ENCODE measurements around the gene SEC24D.

The SEC24D gene

DNA sequence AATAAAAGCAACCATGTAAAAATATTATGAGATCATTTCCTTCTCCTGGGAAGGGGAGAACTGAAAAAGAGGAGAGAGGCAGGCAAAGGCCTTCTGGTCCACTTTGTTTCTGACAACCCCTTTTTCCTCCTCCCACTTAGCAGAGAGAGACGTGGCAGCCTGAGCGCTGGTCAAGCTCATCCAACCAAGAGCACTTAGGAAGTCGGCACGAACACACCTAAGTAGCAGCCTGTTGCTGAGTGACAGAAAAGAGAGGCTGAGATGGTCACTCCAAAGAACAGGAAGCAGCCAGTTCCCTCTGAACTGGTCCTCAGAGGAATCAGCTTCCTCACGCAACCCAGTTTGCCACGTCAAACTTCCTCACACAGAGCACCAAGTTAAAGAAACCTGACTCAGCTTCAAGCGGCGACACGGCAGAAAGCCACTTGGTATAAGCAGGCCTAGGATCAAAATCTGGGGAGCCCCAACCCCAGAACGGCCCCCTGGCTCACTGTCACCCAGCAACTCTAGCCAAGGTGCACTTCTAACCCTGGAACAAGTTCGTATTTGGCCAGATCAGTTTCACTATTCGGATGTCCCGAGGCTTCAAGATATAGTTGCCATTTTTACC lies 861 bp downstream of the SEC24D start:
- Histone ChIP-seq H3K4me2 (ENCODE audit: low read depth, low read length, poor library complexity, severe bottlenecking) (peak overlapping the region; percentile 100), H2AFZ (ENCODE audit: low read length) (peak overlapping the region; percentile 100), H3K9me3 (ENCODE audit: insufficient read depth, low read depth, low read length) (no peaks in the 10 kb centered on the region), H3K27me3 (ENCODE audit: insufficient read depth, low read length, poor library complexity, severe bottlenecking) (no peaks in the 10 kb centered on the region), H4K20me1 (ENCODE audit: insufficient read depth, low read length, poor library complexity, severe bottlenecking) (peaks cover 23% of the 10 kb centered on the region), H3K4me3 (ENCODE audit: low read length, poor library complexity, severe bottlenecking) (peak overlapping the region; percentile 99), H3K36me3 (ENCODE audit: insufficient read depth, low read length) (no peaks in the 10 kb centered on the region), H3K9me2 (replicated peaks; ENCODE audit: low read depth, low read length) (no peaks in the 10 kb centered on the region), H3K79me2 (ENCODE audit: insufficient read depth, low read length) (peaks cover 34% of the 10 kb centered on the region), H3F3A (ENCODE audit: low read depth) (no peaks in the 10 kb centered on the region), H3K4me1 (ENCODE audit: insufficient read depth, low read length, poor library complexity, severe bottlenecking) (peaks cover 34% of the 10 kb centered on the region), H3K9ac (ENCODE audit: low read depth, low read length, poor library complexity, severe bottlenecking) (peak overlapping the region; percentile 88)
- TF ChIP-seq EZH2phosphoT487 (IDR thresholded peaks at IDR 0.05; ENCODE audit: borderline replicate concordance): no peak
- TF ChIP-seq, protein P1, sequence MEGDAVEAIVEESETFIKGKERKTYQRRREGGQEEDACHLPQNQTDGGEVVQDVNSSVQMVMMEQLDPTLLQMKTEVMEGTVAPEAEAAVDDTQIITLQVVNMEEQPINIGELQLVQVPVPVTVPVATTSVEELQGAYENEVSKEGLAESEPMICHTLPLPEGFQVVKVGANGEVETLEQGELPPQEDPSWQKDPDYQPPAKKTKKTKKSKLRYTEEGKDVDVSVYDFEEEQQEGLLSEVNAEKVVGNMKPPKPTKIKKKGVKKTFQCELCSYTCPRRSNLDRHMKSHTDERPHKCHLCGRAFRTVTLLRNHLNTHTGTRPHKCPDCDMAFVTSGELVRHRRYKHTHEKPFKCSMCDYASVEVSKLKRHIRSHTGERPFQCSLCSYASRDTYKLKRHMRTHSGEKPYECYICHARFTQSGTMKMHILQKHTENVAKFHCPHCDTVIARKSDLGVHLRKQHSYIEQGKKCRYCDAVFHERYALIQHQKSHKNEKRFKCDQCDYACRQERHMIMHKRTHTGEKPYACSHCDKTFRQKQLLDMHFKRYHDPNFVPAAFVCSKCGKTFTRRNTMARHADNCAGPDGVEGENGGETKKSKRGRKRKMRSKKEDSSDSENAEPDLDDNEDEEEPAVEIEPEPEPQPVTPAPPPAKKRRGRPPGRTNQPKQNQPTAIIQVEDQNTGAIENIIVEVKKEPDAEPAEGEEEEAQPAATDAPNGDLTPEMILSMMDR (conservative IDR thresholded peaks at IDR 0.05; ENCODE audit: low read length): no peak

DNA sequence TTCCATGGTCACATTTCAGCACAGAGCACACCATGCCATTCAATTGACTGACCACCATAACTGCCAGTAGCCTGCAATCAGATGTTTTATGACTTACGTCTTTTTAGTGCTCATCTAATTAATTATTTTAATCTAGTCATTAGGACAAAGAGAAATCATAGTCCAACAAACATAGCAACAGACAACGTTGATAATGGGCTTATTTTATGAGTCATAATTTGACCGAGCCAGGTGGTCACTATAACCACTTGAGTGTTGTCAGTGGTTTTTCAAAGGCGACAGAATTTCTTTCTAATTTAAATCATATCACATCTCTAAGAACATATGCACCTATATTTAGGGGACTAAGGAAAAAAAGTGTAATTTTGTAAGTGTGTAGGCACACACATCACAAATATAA lies 1.9 kb downstream of the SEC24D start:
- peak overlapping the region; percentile 99 for H3K4me3 ChIP-seq (ENCODE audit: low read length, poor library complexity, severe bottlenecking)
- no peak overlapping the region for H2AFZ ChIP-seq (ENCODE audit: low read length)
- H3K9me2 ChIP-seq (replicated peaks; ENCODE audit: low read depth, low read length): no peaks in the 10 kb centered on the region
- TF ChIP-seq, protein P1 (conservative IDR thresholded peaks at IDR 0.05; ENCODE audit: low read length): no peak
- no peak for TF ChIP-seq EZH2phosphoT487 (IDR thresholded peaks at IDR 0.05; ENCODE audit: borderline replicate concordance)
- H3K79me2 ChIP-seq (ENCODE audit: insufficient read depth, low read length): peaks cover 37% of the 10 kb centered on the region
- no peaks in the 10 kb centered on the region for H3K36me3 ChIP-seq (ENCODE audit: insufficient read depth, low read length)
- H3K9ac ChIP-seq (ENCODE audit: low read depth, low read length, poor library complexity, severe bottlenecking): no peak overlapping the region
- H3K4me2 ChIP-seq (ENCODE audit: low read depth, low read length, poor library complexity, severe bottlenecking): peak overlapping the region; percentile 100
- no peaks in the 10 kb centered on the region for H3K9me3 ChIP-seq (ENCODE audit: insufficient read depth, low read depth, low read length)
- H3K4me1 ChIP-seq (ENCODE audit: insufficient read depth, low read length, poor library complexity, severe bottlenecking): peaks cover 41% of the 10 kb centered on the region
- H3F3A ChIP-seq (ENCODE audit: low read depth): no peaks in the 10 kb centered on the region
- peaks cover 23% of the 10 kb centered on the region for H4K20me1 ChIP-seq (ENCODE audit: insufficient read depth, low read length, poor library complexity, severe bottlenecking)
- no peaks in the 10 kb centered on the region for H3K27me3 ChIP-seq (ENCODE audit: insufficient read depth, low read length, poor library complexity, severe bottlenecking)

DNA sequence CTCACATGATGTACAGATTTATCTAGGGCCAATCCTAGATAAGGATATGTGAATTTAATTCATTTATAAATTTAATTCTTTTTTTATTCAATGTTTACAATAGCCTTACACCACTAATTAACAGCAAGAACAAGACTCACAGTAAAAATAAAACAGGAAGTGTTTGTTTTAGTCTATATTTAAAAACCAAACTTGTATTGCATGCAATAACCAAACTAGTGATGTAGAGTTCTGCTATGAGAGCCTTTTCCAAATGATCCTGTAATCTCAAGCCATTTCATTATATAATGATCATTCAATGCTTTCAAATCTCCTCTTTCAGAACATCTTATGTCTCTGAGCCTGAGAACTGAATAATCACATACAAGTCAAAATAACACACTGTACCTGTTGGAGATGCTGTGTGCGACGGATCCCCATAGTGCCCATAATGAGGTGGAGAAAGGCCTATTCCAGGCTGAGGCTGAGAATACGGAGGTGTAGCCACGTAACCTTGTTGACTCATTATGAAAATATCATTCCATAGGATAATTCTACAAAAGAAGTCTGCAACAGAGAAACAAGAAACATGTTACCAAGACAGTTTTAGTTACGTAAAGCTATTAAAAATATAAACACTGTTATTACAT lies 2.6 kb downstream of the SEC24D start:
- H2AFZ ChIP-seq (ENCODE audit: low read length): no peak overlapping the region
- TF ChIP-seq, protein P1 (conservative IDR thresholded peaks at IDR 0.05; ENCODE audit: low read length): no peak
- no peak for TF ChIP-seq EZH2phosphoT487 (IDR thresholded peaks at IDR 0.05; ENCODE audit: borderline replicate concordance)
- H3K4me2 ChIP-seq (ENCODE audit: low read depth, low read length, poor library complexity, severe bottlenecking): peak overlapping the region; percentile 100

More for the DNA sequence above, 2.6 kb downstream of the SEC24D start:
- Histone ChIP-seq H3K9me2 (replicated peaks; ENCODE audit: low read depth, low read length) (no peaks in the 10 kb centered on the region), H3K9me3 (ENCODE audit: insufficient read depth, low read depth, low read length) (no peaks in the 10 kb centered on the region), H4K20me1 (ENCODE audit: insufficient read depth, low read length, poor library complexity, severe bottlenecking) (peaks cover 27% of the 10 kb centered on the region), H3K27me3 (ENCODE audit: insufficient read depth, low read length, poor library complexity, severe bottlenecking) (no peaks in the 10 kb centered on the region), H3K36me3 (ENCODE audit: insufficient read depth, low read length) (no peaks in the 10 kb centered on the region), H3K79me2 (ENCODE audit: insufficient read depth, low read length) (peaks cover 41% of the 10 kb centered on the region), H3K9ac (ENCODE audit: low read depth, low read length, poor library complexity, severe bottlenecking) (no peak overlapping the region), H3F3A (ENCODE audit: low read depth) (no peaks in the 10 kb centered on the region), H3K4me1 (ENCODE audit: insufficient read depth, low read length, poor library complexity, severe bottlenecking) (peaks cover 47% of the 10 kb centered on the region), H3K4me3 (ENCODE audit: low read length, poor library complexity, severe bottlenecking) (peak overlapping the region; percentile 99)
